Caco-2 (cell line): Measurements from ENCODE around the gene NT5C3B. TPM values are rescaled to one million over a fixed set of nuclear protein-coding genes. Genes with fewer than 3 reads are reported as not detected.

Experiments used
- BruUV-seq: library from RNA; stranded (reverse); fragments of 400-500 nt; replicated peaks from 2 replicates; lab custom pipeline; 2021; lab: Mats Ljungman, UMichigan
- CTCF ChIA-PET: fragments of 300-600 bp; sonication (Branson Sonifier 250); formaldehyde crosslinking; loops from one replicate; lab custom pipeline; 2022; ENCODE audit warnings: antibody characterized with exemption; lab: Charles Lee
- POLR2A ChIA-PET: fragments of 300-600 bp; sonication (Branson Sonifier 250); formaldehyde crosslinking; loops from one replicate; lab custom pipeline; 2022; ENCODE audit warnings: antibody characterized with exemption; lab: Charles Lee
- DNase-seq, 2 experiments: peaks; one replicate each; pipeline versions ENCODE4 v3.0.0 to v3.0.0-alpha.2; 2020 to 2022
- H3K27me3 ChIP-seq: replicated peaks from 2 replicates; pipeline ENCODE4 v1.6.0; 2011; ENCODE audit warnings: low read length; ENCODE audit not compliant: control insufficient read depth, insufficient read depth
- H3K36me3 ChIP-seq: 2 replicates; pipeline ENCODE4 v1.5.1; 2011; ENCODE audit warnings: low read length; ENCODE audit not compliant: control insufficient read depth, insufficient read depth
- H3K4me1 ChIP-seq: fragments of 250-450 bp; sonication (Bioruptor Pico); 2 replicates; pipeline ENCODE4 v1.5.1; 2020; ENCODE audit warnings: mild to moderate bottlenecking
- H3K4me3 ChIP-seq: 2 replicates; pipeline ENCODE4 v1.5.1; 2011; ENCODE audit warnings: low read depth, mild to moderate bottlenecking, control low read depth, low read length
- H3K9me3 ChIP-seq: fragments of 250-450 bp; sonication (Bioruptor Pico); 2 replicates; pipeline ENCODE4 v1.5.1; 2020; ENCODE audit warnings: mild to moderate bottlenecking, moderate library complexity
- H3K27ac Mint-ChIP-seq: one replicate; pipeline ENCODE4 v1.8.0; 2022; ENCODE audit warnings: mixed read lengths; ENCODE audit not compliant: unreplicated experiment
- H3K27me3 Mint-ChIP-seq: one replicate; pipeline ENCODE4 v1.8.0; 2022; ENCODE audit warnings: mixed read lengths; ENCODE audit not compliant: insufficient read depth, unreplicated experiment
- H3K36me3 Mint-ChIP-seq: one replicate; pipeline ENCODE4 v1.8.0; 2022; ENCODE audit warnings: mild to moderate bottlenecking, mixed read lengths; ENCODE audit not compliant: insufficient read depth, unreplicated experiment
- H3K4me1 Mint-ChIP-seq: one replicate; pipeline ENCODE4 v1.8.0; 2022; ENCODE audit warnings: low read depth, mixed read lengths; ENCODE audit not compliant: unreplicated experiment
- H3K4me3 Mint-ChIP-seq: one replicate; pipeline ENCODE4 v1.8.0; 2022; ENCODE audit warnings: mild to moderate bottlenecking, moderate library complexity, mixed read lengths; ENCODE audit not compliant: unreplicated experiment
- H3K9me3 Mint-ChIP-seq: one replicate; pipeline ENCODE4 v1.8.0; 2022; ENCODE audit warnings: mixed read lengths; ENCODE audit not compliant: unreplicated experiment
- CTCF ChIP-seq, 2 experiments: fragments of 200-600 bp in 1 of 2; IDR thresholded peaks; 1 replicate in 1 of 2; 2 replicates in 1 of 2; pipeline versions ENCODE4 v1.5.1 to v1.8.0; 2011 to 2022; ENCODE audit warnings: antibody characterized with exemption in 1 of 2, control low read depth in 1 of 2, inconsistent platforms in 1 of 2, low read depth in 1 of 2, low read length in 1 of 2, mild to moderate bottlenecking in 1 of 2, moderate library complexity in 1 of 2; ENCODE audit not compliant: insufficient read depth in 1 of 2, severe bottlenecking in 1 of 2, unreplicated experiment in 1 of 2
- intact Hi-C: fragments of 100-400 bp; cut with micrococcal nuclease; formaldehyde crosslinking; loops from one replicate; pipeline ENCODE4 v1.10.0; 2022; ENCODE audit not compliant: unreplicated experiment
- total RNA-seq: library from RNA; stranded (reverse); gene quantifications from 2 replicates; pipeline ENCODE4 v1.2.3, GENCODE V29; 2022

NT5C3B gene
- total RNA-seq, 1 experiment from 2014 or later, result 94.5 TPM

GRCh38 chr17:41786227-41787020 is 49.6 kb downstream of the NT5C3B start, which contains the start of gene JUP:
Gene JUP, minus strand, starts transcription at chr17:41786711. Its CDS starts 14,857 bp downstream, at chr17:41771854.
- H3K4me3 ChIP-seq, result peak within 1 kb of the TSS; percentile 82
- peak; percentile 100 for DNase-seq
- Mint-ChIP-seq H3K27ac (peak within 1 kb of the TSS; percentile 93), H3K27me3 (no peaks in the 10 kb centered on the region), H3K4me1 (peaks cover 35% of the 10 kb centered on the region), H3K4me3 (peak within 1 kb of the TSS; percentile 74), H3K9me3 (no peaks in the 10 kb centered on the region), H3K36me3 (peaks cover 61% of the 10 kb centered on the region)
- intact Hi-C loops, result loop anchor here (1.0 kb wide), 4 partner anchors 8 to 26 kb away; no protein-coding TSS in a partner anchor
- H3K36me3 ChIP-seq, result peaks cover 4% of the 10 kb centered on the region; the same call in 1 of the 2 replicates
- H3K27me3 ChIP-seq, result no peaks in the 10 kb centered on the region
- H3K9me3 ChIP-seq, result no peaks in the 10 kb centered on the region
- peak; percentile 40 to 91 for TF ChIP-seq CTCF (IDR thresholded peaks at IDR 0.05; ENCODE audit: insufficient read depth in 1 of 2, low read depth in 1 of 2, low read length in 1 of 2, severe bottlenecking in 1 of 2, unreplicated experiment in 1 of 2)
- CTCF ChIA-PET, result interaction anchor here (0.6 to 4.4 kb wide), 24 partner anchors 8 to 397 kb away, joined by 3 to 169 read pairs (median 5); partner anchors contain the start of genes ACLY, EIF1, FKBP10 and KLHL11
- H3K4me1 ChIP-seq, result peaks cover 23% of the 10 kb centered on the region
- POLR2A ChIA-PET, result interaction anchor here (0.5 to 3.4 kb wide), 26 partner anchors 8 to 1300 kb away, joined by 3 to 243 read pairs (median 5); partner anchors contain the start of genes ACLY, EIF1, FKBP10 and HAP1
- no TSS peak for BruUV-seq

- peaks cover 67% of the 10 kb centered on the region for H3K36me3 Mint-ChIP-seq
- intact Hi-C loops, result loop anchor here (1.0 kb wide), 4 partner anchors 8 to 48 kb away; no protein-coding TSS in a partner anchor
- peak overlapping the region; percentile 74 for H3K4me3 Mint-ChIP-seq
- peak overlapping the region; percentile 93 for H3K27ac Mint-ChIP-seq
- no TSS peak for BruUV-seq
- DNase-seq, result peak; percentile 94
- Histone ChIP-seq H3K4me3 (peak overlapping the region; percentile 82), H3K9me3 (no peaks in the 10 kb centered on the region), H3K27me3 (no peaks in the 10 kb centered on the region), H3K4me1 (peaks cover 24% of the 10 kb centered on the region), H3K36me3 (peaks cover 4% of the 10 kb centered on the region; the same call in 1 of the 2 replicates)
- ChIA-PET POLR2A (interaction anchor here (0.6 to 3.4 kb wide), 19 partner anchors 9 to 340 kb away, joined by 3 to 243 read pairs (median 5); partner anchors contain the start of genes ACLY, EIF1, FKBP10 and HAP1), CTCF (interaction anchor here (0.6 to 4.4 kb wide), 18 partner anchors 8 to 174 kb away, joined by 3 to 169 read pairs (median 7); partner anchors contain the start of genes ACLY, EIF1, FKBP10 and KLHL11)
- peak in 1 of 2 experiments; percentile 34 for TF ChIP-seq CTCF (IDR thresholded peaks at IDR 0.05; ENCODE audit: insufficient read depth in 1 of 2, low read depth in 1 of 2, low read length in 1 of 2, severe bottlenecking in 1 of 2, unreplicated experiment in 1 of 2)
- H3K9me3 Mint-ChIP-seq, result no peaks in the 10 kb centered on the region
- peaks cover 35% of the 10 kb centered on the region for H3K4me1 Mint-ChIP-seq
- H3K27me3 Mint-ChIP-seq, result no peaks in the 10 kb centered on the region
Measured at GRCh38 chr17:41785859-41786226, 50.2 kb downstream of the NT5C3B start.
